KMS-11 (cell line): ENCODE measurements around the gene SPP2.

ENCODE experiments used
- H2AFZ ChIP-seq: fragments of 200-600 bp; sonication (generic); 2 replicates; pipeline ENCODE4 v1.6.1; 2016; ENCODE audit warnings: antibody characterized with exemption, mixed run types, low read depth
- H3K27ac ChIP-seq: fragments of 200-600 bp; sonication (generic); 2 replicates; pipeline ENCODE4 v1.6.1; 2016; ENCODE audit warnings: mild to moderate bottlenecking, mixed run types
- H3K27me3 ChIP-seq: fragments of 200-600 bp; sonication (generic); 2 replicates; pipeline ENCODE4 v1.6.1; 2017; ENCODE audit warnings: mild to moderate bottlenecking, low read depth, mixed run types, moderate library complexity; ENCODE audit not compliant: insufficient read depth
- H3K36me3 ChIP-seq: fragments of 200-600 bp; sonication (generic); 2 replicates; pipeline ENCODE4 v1.6.1; 2017; ENCODE audit warnings: mild to moderate bottlenecking, mixed run types; ENCODE audit not compliant: insufficient read depth
- H3K4me1 ChIP-seq: fragments of 200-600 bp; sonication (generic); 2 replicates; pipeline ENCODE4 v1.6.1; 2016; ENCODE audit warnings: mild to moderate bottlenecking, low read depth, mixed run types; ENCODE audit not compliant: poor library complexity, severe bottlenecking
- H3K4me2 ChIP-seq: fragments of 200-600 bp; sonication (generic); 2 replicates; pipeline ENCODE4 v1.7.0; 2016; ENCODE audit warnings: mild to moderate bottlenecking, mixed run types
- H3K4me3 ChIP-seq: fragments of 200-600 bp; sonication (generic); IDR thresholded peaks from 2 replicates; pipeline ENCODE4 v1.6.1; 2017; ENCODE audit warnings: low read depth, low read length, mixed read lengths; ENCODE audit not compliant: insufficient read depth
- H3K79me2 ChIP-seq: fragments of 200-600 bp; sonication (generic); 2 replicates; pipeline ENCODE4 v1.6.1; 2016; ENCODE audit warnings: low read depth, mixed run types; ENCODE audit not compliant: insufficient read depth
- H3K9ac ChIP-seq: fragments of 200-600 bp; sonication (generic); 2 replicates; pipeline ENCODE4 v1.6.1; 2016; ENCODE audit warnings: mild to moderate bottlenecking, mixed run types
- H4K20me1 ChIP-seq: fragments of 200-600 bp; sonication (generic); 2 replicates; pipeline ENCODE4 v1.6.1; 2016; ENCODE audit warnings: mild to moderate bottlenecking, mixed run types; ENCODE audit not compliant: insufficient read depth
- TF ChIP-seq, protein P1 (sequence below): fragments of 200-600 bp; sonication (generic); conservative IDR thresholded peaks from 2 replicates; pipeline ENCODE4 v1.6.1; 2017; ENCODE audit warnings: low read depth, mild to moderate bottlenecking, antibody characterized with exemption, low read length, moderate library complexity, mixed read lengths

SPP2 gene

DNA sequence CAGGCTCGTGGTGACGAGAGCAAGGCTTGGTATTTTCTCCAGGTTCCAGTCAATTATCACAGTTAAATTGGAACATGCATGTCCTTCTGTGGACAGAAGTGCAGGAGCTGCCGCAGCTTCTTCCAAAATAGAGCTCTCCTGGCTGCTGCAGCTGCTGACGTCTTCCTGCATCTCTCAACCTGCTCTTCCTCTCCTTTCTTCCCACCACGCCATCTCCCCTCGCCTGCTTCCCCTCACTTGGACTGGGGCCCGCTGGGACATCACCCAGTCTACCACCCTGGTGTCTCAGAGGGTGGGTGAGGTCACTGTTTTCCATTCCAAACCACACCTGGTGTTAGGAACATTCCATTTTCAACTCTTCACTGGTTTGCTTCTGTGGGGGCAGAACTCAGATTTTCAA, 41.4 kb downstream of the SPP2 start:
- Histone ChIP-seq H3K9ac (no peak overlapping the region), H4K20me1 (no peaks in the 10 kb centered on the region), H3K4me3 (no peak overlapping the region), H3K4me1 (no peaks in the 10 kb centered on the region), H2AFZ (no peak overlapping the region), H3K27me3 (no peaks in the 10 kb centered on the region), H3K79me2 (no peaks in the 10 kb centered on the region), H3K4me2 (no peak overlapping the region), H3K27ac (no peak overlapping the region), H3K36me3 (no peaks in the 10 kb centered on the region)
- TF ChIP-seq, protein P1, sequence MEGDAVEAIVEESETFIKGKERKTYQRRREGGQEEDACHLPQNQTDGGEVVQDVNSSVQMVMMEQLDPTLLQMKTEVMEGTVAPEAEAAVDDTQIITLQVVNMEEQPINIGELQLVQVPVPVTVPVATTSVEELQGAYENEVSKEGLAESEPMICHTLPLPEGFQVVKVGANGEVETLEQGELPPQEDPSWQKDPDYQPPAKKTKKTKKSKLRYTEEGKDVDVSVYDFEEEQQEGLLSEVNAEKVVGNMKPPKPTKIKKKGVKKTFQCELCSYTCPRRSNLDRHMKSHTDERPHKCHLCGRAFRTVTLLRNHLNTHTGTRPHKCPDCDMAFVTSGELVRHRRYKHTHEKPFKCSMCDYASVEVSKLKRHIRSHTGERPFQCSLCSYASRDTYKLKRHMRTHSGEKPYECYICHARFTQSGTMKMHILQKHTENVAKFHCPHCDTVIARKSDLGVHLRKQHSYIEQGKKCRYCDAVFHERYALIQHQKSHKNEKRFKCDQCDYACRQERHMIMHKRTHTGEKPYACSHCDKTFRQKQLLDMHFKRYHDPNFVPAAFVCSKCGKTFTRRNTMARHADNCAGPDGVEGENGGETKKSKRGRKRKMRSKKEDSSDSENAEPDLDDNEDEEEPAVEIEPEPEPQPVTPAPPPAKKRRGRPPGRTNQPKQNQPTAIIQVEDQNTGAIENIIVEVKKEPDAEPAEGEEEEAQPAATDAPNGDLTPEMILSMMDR, result no peak

DNA sequence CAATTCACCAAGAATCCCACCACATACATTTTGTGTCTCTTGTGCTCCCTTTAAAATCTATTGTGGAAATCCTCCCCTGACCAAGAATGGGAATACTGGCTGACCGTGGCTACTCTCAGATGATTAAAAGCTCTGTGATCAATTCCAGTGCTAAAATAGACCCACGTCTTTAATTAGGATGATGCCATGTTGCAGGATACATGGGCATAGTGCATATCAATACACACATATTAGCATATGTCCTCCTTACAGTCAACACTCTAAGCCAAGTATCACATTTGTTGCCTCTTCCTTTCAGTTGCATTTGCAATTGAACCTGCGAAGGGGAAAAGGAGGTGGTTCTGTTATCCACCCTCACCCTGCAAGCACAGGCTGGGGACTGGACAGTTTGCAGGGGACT, 41.8 kb downstream of the SPP2 start:
- Histone ChIP-seq H3K4me1 (no peaks in the 10 kb centered on the region), H3K79me2 (no peaks in the 10 kb centered on the region), H3K36me3 (no peaks in the 10 kb centered on the region), H3K9ac (no peak overlapping the region), H2AFZ (no peak overlapping the region), H3K4me3 (no peak overlapping the region), H4K20me1 (no peaks in the 10 kb centered on the region), H3K27ac (no peak overlapping the region), H3K4me2 (no peak overlapping the region), H3K27me3 (no peaks in the 10 kb centered on the region)
- TF ChIP-seq, protein P1, result no peak

DNA sequence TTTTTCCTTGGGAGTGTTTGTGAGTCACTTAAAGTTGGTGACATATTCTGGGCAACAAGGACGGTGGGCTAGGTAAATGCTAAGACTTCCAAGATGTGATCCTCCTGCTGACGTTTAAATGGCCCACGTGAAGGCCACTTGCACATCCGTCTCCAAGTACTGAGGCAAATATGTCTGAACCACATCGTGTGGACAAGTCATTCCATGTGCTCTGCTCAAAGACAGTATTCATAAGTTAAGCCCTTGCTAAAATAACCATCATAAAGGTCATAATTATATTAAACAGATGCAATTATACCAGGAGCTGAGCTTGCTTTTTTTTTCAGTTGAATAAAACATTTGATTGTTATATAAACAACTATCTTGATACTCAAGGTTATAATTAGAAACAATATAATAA, 44.8 kb downstream of the SPP2 start:
- H2AFZ ChIP-seq, result no peak overlapping the region
- H4K20me1 ChIP-seq, result no peaks in the 10 kb centered on the region
- no peaks in the 10 kb centered on the region for H3K27me3 ChIP-seq
- no peak overlapping the region for H3K4me3 ChIP-seq
- H3K27ac ChIP-seq, result no peak overlapping the region
- H3K9ac ChIP-seq, result no peak overlapping the region
- H3K4me2 ChIP-seq, result no peak overlapping the region
- H3K4me1 ChIP-seq, result no peaks in the 10 kb centered on the region
- H3K79me2 ChIP-seq, result no peaks in the 10 kb centered on the region
- TF ChIP-seq, protein P1, result no peak
- no peaks in the 10 kb centered on the region for H3K36me3 ChIP-seq

GRCh38 chr2:234096164-234096563, 45.7 kb downstream of the SPP2 start:
- Histone ChIP-seq H3K4me1 (no peaks in the 10 kb centered on the region), H3K27me3 (no peaks in the 10 kb centered on the region), H4K20me1 (no peaks in the 10 kb centered on the region), H3K4me3 (no peak overlapping the region), H3K9ac (no peak overlapping the region), H3K4me2 (no peak overlapping the region), H3K27ac (no peak overlapping the region), H2AFZ (no peak overlapping the region), H3K79me2 (no peaks in the 10 kb centered on the region), H3K36me3 (no peaks in the 10 kb centered on the region)
- TF ChIP-seq, protein P1, result no peak
